ENCODE results near the gene TSPAN3. TPM values are rescaled to one million over a fixed set of nuclear protein-coding genes. Genes with fewer than 3 reads are reported as not detected.

Gene TSPAN3
- total RNA-seq, 2 experiments from 2014 or later: 14.7 to 15.5 TPM

DNA sequence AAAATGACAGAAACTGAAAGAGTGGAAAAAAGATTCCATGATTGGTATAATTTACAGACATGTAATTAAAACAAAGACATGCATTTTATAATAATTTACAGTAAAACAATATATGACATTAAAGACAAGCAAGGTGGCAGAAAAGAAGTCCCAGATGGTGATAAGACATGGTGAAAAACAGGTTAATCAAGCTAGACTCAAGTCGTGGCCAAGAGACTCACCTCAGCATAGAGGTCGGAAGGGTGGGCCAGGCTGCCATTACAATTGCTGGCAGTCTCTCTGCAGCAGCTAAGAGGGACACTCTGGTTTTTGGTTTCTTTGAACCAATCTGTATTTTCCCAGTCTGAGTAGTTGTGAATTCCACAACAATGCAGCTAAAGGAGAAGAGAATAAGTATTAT, 18.4 kb downstream of the TSPAN3 start:
- H3K27me3 Mint-ChIP-seq: no peaks in the 10 kb centered on the region
- H3K36me3 Mint-ChIP-seq (ENCODE audit: low read depth): peaks cover 23% of the 10 kb centered on the region
- DNase-seq (no peak), ATAC-seq (ENCODE audit: poor library complexity) (no peak)
- no peaks in the 10 kb centered on the region for H3K27me3 ChIP-seq (ENCODE audit: control insufficient read depth in 1 of 2, insufficient read depth in 2 of 2, low read length in 2 of 2)
- no peaks in the 10 kb centered on the region for H3K4me1 ChIP-seq (ENCODE audit: insufficient read depth, low read length)
- no peak overlapping the region for H3K27ac Mint-ChIP-seq
- H3K4me3 ChIP-seq (ENCODE audit: low read length): no peak overlapping the region
- no peaks in the 10 kb centered on the region for H3K4me1 Mint-ChIP-seq (ENCODE audit: low read depth)
- no peak overlapping the region for H3K4me3 Mint-ChIP-seq
- no peak overlapping the region for H3K27ac ChIP-seq (ENCODE audit: low read depth in 1 of 2, low read length in 2 of 2)
- POLR2A ChIA-PET: no interaction called here
- peaks cover 5% of the 10 kb centered on the region for H3K36me3 ChIP-seq (ENCODE audit: insufficient read depth, low read length)
- CTCF ChIA-PET: interaction anchor here (1.9 kb wide), 1 partner anchor 18 kb away, joined by 6 read pairs; no protein-coding TSS in a partner anchor
- no peaks in the 10 kb centered on the region for H3K9me3 Mint-ChIP-seq
- TF ChIP-seq, protein P1, sequence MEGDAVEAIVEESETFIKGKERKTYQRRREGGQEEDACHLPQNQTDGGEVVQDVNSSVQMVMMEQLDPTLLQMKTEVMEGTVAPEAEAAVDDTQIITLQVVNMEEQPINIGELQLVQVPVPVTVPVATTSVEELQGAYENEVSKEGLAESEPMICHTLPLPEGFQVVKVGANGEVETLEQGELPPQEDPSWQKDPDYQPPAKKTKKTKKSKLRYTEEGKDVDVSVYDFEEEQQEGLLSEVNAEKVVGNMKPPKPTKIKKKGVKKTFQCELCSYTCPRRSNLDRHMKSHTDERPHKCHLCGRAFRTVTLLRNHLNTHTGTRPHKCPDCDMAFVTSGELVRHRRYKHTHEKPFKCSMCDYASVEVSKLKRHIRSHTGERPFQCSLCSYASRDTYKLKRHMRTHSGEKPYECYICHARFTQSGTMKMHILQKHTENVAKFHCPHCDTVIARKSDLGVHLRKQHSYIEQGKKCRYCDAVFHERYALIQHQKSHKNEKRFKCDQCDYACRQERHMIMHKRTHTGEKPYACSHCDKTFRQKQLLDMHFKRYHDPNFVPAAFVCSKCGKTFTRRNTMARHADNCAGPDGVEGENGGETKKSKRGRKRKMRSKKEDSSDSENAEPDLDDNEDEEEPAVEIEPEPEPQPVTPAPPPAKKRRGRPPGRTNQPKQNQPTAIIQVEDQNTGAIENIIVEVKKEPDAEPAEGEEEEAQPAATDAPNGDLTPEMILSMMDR (IDR thresholded peaks at IDR 0.05): no peak
- intact Hi-C loops (cut with DNase I, micrococcal nuclease): no loop called here
- no peaks in the 10 kb centered on the region for H3K9me3 ChIP-seq (ENCODE audit: control insufficient read depth in 1 of 2, insufficient read depth in 1 of 2, low read length in 2 of 2)

DNA sequence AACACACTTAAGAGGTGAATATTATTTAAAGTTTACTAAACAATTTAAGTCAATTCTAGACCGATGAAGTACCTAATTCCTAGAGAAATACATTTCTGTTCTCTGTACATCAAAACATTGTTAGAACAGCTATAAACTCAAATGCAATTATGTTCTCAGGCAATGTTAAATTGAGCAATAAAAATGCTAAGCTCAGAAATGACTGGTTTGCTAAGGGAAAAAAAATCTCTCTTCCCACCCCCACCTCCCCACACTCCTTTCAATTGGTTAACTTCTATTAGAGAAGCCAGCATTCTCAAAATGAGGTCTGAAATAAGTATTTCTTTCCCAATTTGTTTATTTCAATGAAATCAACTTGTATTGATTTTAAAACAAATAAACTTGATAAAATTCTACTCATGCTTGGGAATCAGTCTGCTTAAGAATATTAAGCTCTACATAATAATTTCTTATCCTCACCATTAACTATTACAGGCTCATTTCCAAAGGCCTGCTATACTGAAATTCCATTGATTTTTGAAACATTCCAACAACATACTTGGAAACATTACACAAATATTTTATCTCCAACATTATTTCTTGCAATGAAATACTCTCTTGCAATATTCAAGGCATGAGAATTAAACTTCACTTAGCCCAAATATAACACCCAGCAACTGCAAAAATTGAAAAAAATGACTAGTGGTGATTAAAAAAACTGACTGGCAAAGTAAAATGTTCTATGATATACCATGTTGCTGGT, 22.6 kb downstream of the TSPAN3 start:
- ATAC-seq (ENCODE audit: poor library complexity) (no peak), DNase-seq (no peak)
- TF ChIP-seq, protein P1 (IDR thresholded peaks at IDR 0.05): no peak
- Mint-ChIP-seq H3K36me3 (ENCODE audit: low read depth) (peaks cover 45% of the 10 kb centered on the region), H3K27ac (no peak overlapping the region), H3K4me3 (no peak overlapping the region), H3K27me3 (no peaks in the 10 kb centered on the region), H3K9me3 (no peaks in the 10 kb centered on the region), H3K4me1 (ENCODE audit: low read depth) (no peaks in the 10 kb centered on the region)
- no peak overlapping the region for H3K4me3 ChIP-seq (ENCODE audit: low read length)
- no peaks in the 10 kb centered on the region for H3K4me1 ChIP-seq (ENCODE audit: insufficient read depth, low read length)
- H3K36me3 ChIP-seq (ENCODE audit: insufficient read depth, low read length): peaks cover 23% of the 10 kb centered on the region
- CTCF ChIA-PET: interaction anchor here (0.7 kb wide), 1 partner anchor 139 kb away, joined by 3 read pairs; no protein-coding TSS in a partner anchor
- intact Hi-C loops (cut with DNase I, micrococcal nuclease): no loop called here
- H3K27me3 ChIP-seq (ENCODE audit: control insufficient read depth in 1 of 2, insufficient read depth in 2 of 2, low read length in 2 of 2): no peaks in the 10 kb centered on the region
- no peaks in the 10 kb centered on the region for H3K9me3 ChIP-seq (ENCODE audit: control insufficient read depth in 1 of 2, insufficient read depth in 1 of 2, low read length in 2 of 2)
- H3K27ac ChIP-seq (ENCODE audit: low read depth in 1 of 2, low read length in 2 of 2): no peak overlapping the region
- POLR2A ChIA-PET: no interaction called here

DNA sequence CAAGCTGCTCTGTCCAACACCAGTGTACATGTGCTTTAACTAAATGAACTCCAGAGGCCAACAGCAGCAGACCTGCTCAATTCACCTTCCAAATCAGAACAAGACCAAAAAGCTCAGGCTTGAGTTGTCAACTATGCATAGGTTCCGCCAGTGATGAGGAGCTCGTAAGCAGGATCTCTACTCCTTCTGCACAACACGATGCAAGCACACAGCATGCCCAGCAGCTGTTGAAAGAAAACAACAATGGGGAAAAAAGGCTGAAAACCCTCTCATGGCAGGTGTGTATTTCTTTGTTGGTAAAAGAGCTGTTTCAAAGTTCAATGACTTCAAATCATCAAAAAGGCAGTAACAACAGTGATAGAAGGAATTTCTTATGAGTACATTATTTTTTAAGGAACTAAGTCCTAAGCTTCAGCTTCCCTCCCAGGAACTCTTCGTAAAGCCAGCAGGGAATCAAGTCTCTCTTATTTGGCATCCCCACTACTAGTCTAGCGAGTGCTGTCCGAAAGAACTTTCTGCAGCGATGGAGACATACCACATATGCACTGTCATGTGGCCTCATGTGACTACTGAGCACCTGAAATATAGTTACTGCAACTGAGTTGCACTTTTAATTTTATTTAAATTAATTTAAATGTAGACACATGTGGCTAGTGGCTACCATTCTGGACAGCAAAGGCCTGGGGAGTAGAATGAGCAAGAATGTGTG, 24.1 kb downstream of the TSPAN3 start:
- ChIA-PET CTCF (interaction anchor here (1.9 kb wide), 1 partner anchor 12 kb away, joined by 7 read pairs; no protein-coding TSS in a partner anchor), POLR2A (no interaction called here)
- Mint-ChIP-seq H3K27me3 (no peaks in the 10 kb centered on the region), H3K4me1 (ENCODE audit: low read depth) (no peaks in the 10 kb centered on the region), H3K36me3 (ENCODE audit: low read depth) (peaks cover 40% of the 10 kb centered on the region), H3K27ac (no peak overlapping the region), H3K4me3 (no peak overlapping the region), H3K9me3 (no peaks in the 10 kb centered on the region)
- no peak for ATAC-seq (ENCODE audit: poor library complexity)
- peak in 1 of 14 experiments; percentile 1 for DNase-seq
- Histone ChIP-seq H3K9me3 (ENCODE audit: control insufficient read depth in 1 of 2, insufficient read depth in 1 of 2, low read length in 2 of 2) (peaks cover 0 to 8% of the 10 kb centered on the region in 2 experiments), H3K27me3 (ENCODE audit: control insufficient read depth in 1 of 2, insufficient read depth in 2 of 2, low read length in 2 of 2) (no peaks in the 10 kb centered on the region), H3K4me3 (ENCODE audit: low read length) (no peak overlapping the region), H3K27ac (ENCODE audit: low read depth in 1 of 2, low read length in 2 of 2) (no peak overlapping the region), H3K4me1 (ENCODE audit: insufficient read depth, low read length) (no peaks in the 10 kb centered on the region), H3K36me3 (ENCODE audit: insufficient read depth, low read length) (peaks cover 18% of the 10 kb centered on the region)
- intact Hi-C loops (cut with DNase I, micrococcal nuclease): no loop called here
- TF ChIP-seq, protein P1 (IDR thresholded peaks at IDR 0.05): no peak
